HG03280 (cell line): ENCODE data around the gene CCDC178.

Experiments
- ATAC-seq: cut with Tn5 transposase; IDR thresholded peaks from one replicate; pipeline ENCODE4 v1.9.1; 2021; ENCODE audit warnings: mild to moderate bottlenecking, moderate library complexity; ENCODE audit not compliant: unreplicated experiment

The CCDC178 gene

GRCh38 chr18:32922951-32923430 is 517.5 kb downstream of the CCDC178 start:
- no peak for ATAC-seq

GRCh38 chr18:32920796-32921787 is 519.4 kb downstream of the CCDC178 start:
- no peak for ATAC-seq

- ATAC-seq = peak; percentile 96
Measured at GRCh38 chr18:32919799-32920198, 520.7 kb downstream of the CCDC178 start.

GRCh38 chr18:32918692-32919250 is 521.8 kb downstream of the CCDC178 start:
- ATAC-seq = no peak

- ATAC-seq = no peak
Measured at GRCh38 chr18:32915516-32915915, 525.0 kb downstream of the CCDC178 start.

GRCh38 chr18:32911660-32912284 is 528.7 kb downstream of the CCDC178 start:
- no peak for ATAC-seq

GRCh38 chr18:32910694-32911296 is 529.7 kb downstream of the CCDC178 start:
- no peak for ATAC-seq

- ATAC-seq = no peak
Measured at GRCh38 chr18:32909798-32910561, 530.5 kb downstream of the CCDC178 start.

GRCh38 chr18:32908424-32908805 is 532.1 kb downstream of the CCDC178 start:
- no peak for ATAC-seq

GRCh38 chr18:32907648-32908423 is 532.7 kb downstream of the CCDC178 start:
- no peak for ATAC-seq

GRCh38 chr18:32907311-32907585 is 533.3 kb downstream of the CCDC178 start:
- ATAC-seq = no peak

GRCh38 chr18:32906506-32907310 is 533.8 kb downstream of the CCDC178 start:
- no peak for ATAC-seq

- no peak for ATAC-seq
Measured at GRCh38 chr18:32905651-32906050, 534.9 kb downstream of the CCDC178 start.

GRCh38 chr18:32902568-32903330 is 537.8 kb downstream of the CCDC178 start:
- ATAC-seq = no peak

- no peak for ATAC-seq
Measured at GRCh38 chr18:32899819-32900218, 540.7 kb downstream of the CCDC178 start.

GRCh38 chr18:32896776-32897547 is 543.6 kb downstream of the CCDC178 start:
- no peak for ATAC-seq

- no peak for ATAC-seq
Measured at GRCh38 chr18:32893915-32894314, 546.6 kb downstream of the CCDC178 start.

GRCh38 chr18:32891797-32892196 is 548.7 kb downstream of the CCDC178 start:
- no peak for ATAC-seq
